GM12873 (cell line): ENCODE results near the gene PPM1D.

Source experiments
- CTCF ChIP-seq: IDR thresholded peaks from 2 replicates; pipeline ENCODE4 v1.5.1; 2012; ENCODE audit warnings: low read depth, mild to moderate bottlenecking, moderate library complexity, low read length, control low read depth; ENCODE audit not compliant: insufficient read depth; ENCODE audit errors: missing control alignments

Gene PPM1D

GRCh38 chr17:60679287-60679686 lies 79.3 kb downstream of the PPM1D start:
- no peak for TF ChIP-seq CTCF

- no peak for TF ChIP-seq CTCF
Measured at GRCh38 chr17:60680754-60681153, 80.8 kb downstream of the PPM1D start.

- TF ChIP-seq CTCF, result no peak
Measured at GRCh38 chr17:60685437-60685836, 85.4 kb downstream of the PPM1D start.

- no peak for TF ChIP-seq CTCF
Measured at GRCh38 chr17:60695960-60696359, 96.0 kb downstream of the PPM1D start.

- TF ChIP-seq CTCF, result no peak
Measured at GRCh38 chr17:60699090-60699489, 99.1 kb downstream of the PPM1D start.

- TF ChIP-seq CTCF, result no peak
Measured at GRCh38 chr17:60704170-60704569, 104.2 kb downstream of the PPM1D start.

- TF ChIP-seq CTCF, result no peak
Measured at GRCh38 chr17:60712675-60713074, 112.7 kb downstream of the PPM1D start.
